GM12873 (cell line): ENCODE data around the gene CELSR1.

Source experiments
- TF ChIP-seq, protein P1 (sequence below): IDR thresholded peaks from 2 replicates; pipeline ENCODE4 v1.5.1; 2012; ENCODE audit warnings: low read depth, mild to moderate bottlenecking, moderate library complexity, low read length, control low read depth; ENCODE audit not compliant: insufficient read depth; ENCODE audit errors: missing control alignments

Gene CELSR1

DNA sequence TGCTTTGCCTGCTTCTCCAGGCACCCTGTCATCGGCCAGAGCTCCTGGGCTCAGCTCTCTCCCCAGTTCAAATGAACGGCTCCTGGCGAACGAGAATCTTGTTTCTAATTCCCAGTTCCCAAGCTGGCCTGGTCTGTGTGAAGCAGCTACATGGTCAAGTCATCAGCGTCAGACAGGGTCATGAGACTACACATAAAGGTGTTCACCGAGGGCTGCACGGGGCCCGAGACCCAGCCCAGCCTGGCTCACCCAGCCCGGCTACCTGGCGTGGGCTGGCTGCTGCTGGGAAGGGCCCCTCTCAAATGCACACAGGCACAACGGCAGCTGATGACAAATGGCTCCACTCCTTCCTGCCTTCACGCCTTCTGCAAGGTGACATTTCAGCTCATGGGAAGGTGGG, 14.6 kb upstream of the CELSR1 start:
- TF ChIP-seq, protein P1, sequence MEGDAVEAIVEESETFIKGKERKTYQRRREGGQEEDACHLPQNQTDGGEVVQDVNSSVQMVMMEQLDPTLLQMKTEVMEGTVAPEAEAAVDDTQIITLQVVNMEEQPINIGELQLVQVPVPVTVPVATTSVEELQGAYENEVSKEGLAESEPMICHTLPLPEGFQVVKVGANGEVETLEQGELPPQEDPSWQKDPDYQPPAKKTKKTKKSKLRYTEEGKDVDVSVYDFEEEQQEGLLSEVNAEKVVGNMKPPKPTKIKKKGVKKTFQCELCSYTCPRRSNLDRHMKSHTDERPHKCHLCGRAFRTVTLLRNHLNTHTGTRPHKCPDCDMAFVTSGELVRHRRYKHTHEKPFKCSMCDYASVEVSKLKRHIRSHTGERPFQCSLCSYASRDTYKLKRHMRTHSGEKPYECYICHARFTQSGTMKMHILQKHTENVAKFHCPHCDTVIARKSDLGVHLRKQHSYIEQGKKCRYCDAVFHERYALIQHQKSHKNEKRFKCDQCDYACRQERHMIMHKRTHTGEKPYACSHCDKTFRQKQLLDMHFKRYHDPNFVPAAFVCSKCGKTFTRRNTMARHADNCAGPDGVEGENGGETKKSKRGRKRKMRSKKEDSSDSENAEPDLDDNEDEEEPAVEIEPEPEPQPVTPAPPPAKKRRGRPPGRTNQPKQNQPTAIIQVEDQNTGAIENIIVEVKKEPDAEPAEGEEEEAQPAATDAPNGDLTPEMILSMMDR = no peak

DNA sequence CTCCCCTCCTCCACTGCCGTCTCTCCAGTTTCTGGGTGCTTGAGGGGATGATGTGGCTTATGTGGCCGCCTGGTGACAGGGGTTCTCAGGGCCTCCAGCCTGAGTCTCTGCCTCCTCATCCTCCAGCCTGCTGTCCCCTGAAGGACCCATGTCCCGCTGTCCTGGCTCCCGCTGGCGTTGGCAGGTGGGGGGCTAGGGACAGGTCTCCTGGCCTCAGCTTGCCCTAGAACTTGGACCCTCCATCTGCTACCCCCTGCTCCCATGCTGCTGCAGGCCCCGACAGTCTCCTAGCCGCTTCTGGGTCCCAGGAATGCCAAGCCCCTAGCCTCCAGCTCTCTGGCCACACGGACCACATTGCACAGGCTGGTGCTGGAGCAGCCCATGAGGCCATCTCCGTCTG, 13.9 kb upstream of the CELSR1 start:
- TF ChIP-seq, protein P1 = no peak

DNA sequence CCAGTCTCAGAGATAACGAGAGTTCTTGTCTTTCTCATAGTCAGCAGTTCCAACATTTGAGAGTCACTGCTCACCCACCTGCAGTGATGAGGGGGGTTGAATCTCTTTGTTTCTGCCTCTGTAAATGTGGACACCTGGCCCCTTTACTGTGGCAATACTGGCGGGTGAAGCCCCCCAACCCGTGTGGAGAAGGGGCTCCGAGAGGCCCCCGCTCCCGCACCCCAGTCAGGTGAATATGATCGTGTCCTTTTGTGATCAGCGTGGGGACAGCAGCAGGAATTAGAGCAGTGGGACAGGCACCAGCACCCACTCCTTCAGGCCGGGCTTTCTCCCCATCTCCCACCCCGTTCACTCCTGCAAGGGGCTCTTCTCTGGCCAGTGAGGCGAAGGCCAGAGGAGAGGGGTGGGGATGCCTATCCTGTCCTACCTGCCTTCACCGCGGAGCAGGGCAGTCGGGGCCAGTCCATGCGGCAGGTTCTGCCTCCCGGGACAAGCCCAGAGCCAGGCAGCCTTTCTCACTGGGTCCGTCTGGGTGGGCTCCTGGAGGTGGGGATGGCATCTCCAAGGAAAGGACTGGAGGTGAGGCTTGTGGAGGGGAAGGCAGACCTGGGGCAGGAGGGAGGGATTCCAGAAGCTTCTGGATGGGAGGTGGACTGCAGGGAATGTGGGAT, 12.7 kb upstream of the CELSR1 start:
- TF ChIP-seq, protein P1 = no peak

DNA sequence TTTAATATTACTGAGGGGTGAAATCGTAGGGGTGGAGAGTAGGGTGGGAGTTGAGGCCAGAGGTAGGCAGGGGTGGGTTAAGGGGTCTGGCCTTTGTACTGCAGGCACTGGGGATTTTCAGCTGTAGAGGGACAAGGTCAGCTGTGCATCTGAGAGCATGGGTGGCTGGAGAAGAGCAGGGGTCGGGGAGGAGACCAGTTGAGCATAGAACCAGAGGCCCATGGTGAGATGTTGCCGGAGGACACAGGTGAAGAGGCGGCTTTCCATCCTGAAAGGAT, 12.1 kb upstream of the CELSR1 start:
- TF ChIP-seq, protein P1 = no peak

DNA sequence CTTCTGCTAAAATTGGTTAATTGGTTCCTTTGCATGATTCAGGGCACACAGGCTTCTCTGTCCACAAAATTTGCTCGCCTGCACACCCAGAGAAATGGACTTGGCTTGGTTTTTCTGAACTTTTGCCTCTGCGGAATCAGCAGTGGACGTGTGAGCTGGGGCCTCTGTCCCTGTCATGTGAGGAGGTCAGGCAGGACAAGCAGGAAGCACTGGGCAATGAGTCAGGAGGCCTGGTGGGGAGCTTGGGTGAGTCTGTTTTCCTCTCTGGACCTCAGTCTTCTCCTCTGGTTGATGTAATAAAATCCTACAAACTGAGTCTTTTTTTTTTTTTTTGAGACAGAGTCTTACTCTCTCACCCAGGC, 10.4 kb upstream of the CELSR1 start:
- TF ChIP-seq, protein P1 = no peak

DNA sequence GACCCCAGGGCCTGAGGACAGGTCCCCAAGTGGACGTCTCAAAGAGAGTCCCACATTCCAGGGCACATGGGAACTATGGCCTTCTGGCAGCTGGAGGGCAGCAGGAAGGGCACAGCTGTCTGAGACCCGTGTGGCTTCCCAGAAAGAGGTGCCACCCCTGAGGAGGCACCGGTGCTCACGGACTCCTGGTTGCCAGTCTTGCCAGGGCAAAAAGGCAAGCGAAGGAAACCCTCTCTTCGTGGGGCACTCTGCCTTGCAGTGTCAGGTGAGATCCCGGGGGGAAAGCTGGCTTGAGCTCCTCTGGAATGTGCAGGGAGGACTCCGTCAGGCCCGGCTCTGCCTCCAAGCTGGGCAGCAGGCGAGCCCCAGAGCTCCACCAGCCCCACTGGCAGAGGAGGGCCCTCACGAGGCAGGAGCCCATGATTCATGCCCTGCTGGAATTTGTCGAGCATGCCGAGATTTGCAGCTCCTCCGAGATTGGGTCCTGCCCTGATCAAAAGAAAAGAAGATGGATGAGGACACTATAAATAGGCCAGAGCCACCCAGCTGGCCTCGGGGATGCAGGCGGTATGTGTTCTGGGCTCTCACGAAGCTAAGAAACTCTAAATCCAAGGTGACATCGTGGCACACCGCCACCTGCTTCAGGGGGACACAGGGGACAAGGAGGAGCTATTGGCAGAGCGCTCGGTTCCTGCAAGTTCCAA, 9.9 kb upstream of the CELSR1 start:
- TF ChIP-seq, protein P1 = no peak

DNA sequence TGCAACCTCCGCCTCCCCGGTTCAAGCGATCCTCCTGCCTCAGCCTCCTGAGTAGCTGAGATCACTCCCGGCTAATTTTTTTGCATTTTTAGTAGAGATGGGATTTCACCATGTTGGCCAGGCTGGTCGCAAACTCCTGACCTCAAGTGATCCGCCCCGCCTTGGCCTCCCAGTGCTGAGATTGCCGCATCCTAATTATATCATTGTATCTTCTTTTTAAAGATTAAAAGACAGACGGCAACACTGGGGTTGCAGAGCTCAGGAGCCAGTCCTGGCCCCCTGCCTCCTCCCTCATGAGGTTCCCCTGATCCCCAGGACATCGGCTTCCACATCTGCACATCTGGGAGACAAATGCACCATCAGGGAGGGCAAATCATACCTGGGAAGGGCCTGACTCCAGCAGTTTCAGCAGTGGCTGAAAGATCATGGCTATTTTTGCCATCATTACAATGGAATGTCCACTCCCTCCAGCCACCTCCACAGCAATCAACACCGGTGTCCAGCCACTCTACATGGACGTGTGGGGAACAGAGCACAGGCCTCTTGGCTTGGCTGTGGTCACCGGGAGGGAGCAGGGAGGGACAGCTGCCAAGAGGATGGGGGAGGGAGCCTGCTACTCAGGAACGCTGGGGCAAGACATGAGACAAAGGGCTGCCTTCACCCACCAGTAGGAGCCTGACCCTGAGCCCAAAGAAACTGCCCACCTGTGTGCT, 9.2 kb upstream of the CELSR1 start:
- TF ChIP-seq, protein P1 = no peak
